Body of pancreas (tissue), 4 donors: ENCODE data around the gene SYNE2.

ENCODE experiments used
- POLR2A ChIP-seq, 3 donors: fragments of 450-650 bp; IDR thresholded peaks; one replicate each; pipeline ENCODE4 v1.6.1; 2016; ENCODE audit warnings: antibody characterized with exemption in 3 of 3, mild to moderate bottlenecking in 2 of 3
- TF ChIP-seq, protein P1 (sequence below), 7 experiments: fragments of 450-650 bp in 4 of 7; fragments of 200-600 bp in 3 of 7; sonication (generic) in 3 of 7; IDR thresholded peaks; one replicate each; pipeline ENCODE4 v1.5.1; 2016 to 2019; ENCODE audit warnings: antibody characterized with exemption in 7 of 7

- TF ChIP-seq, protein P1, sequence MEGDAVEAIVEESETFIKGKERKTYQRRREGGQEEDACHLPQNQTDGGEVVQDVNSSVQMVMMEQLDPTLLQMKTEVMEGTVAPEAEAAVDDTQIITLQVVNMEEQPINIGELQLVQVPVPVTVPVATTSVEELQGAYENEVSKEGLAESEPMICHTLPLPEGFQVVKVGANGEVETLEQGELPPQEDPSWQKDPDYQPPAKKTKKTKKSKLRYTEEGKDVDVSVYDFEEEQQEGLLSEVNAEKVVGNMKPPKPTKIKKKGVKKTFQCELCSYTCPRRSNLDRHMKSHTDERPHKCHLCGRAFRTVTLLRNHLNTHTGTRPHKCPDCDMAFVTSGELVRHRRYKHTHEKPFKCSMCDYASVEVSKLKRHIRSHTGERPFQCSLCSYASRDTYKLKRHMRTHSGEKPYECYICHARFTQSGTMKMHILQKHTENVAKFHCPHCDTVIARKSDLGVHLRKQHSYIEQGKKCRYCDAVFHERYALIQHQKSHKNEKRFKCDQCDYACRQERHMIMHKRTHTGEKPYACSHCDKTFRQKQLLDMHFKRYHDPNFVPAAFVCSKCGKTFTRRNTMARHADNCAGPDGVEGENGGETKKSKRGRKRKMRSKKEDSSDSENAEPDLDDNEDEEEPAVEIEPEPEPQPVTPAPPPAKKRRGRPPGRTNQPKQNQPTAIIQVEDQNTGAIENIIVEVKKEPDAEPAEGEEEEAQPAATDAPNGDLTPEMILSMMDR (IDR thresholded peaks at IDR 0.05) = no peak
- TF ChIP-seq POLR2A (IDR thresholded peaks at IDR 0.05) = no peak
These were observed 362.5 kb downstream of the SYNE2 start for GRCh38 chr14:64215274-64215673.
